CD4-positive, alpha-beta T cell treated with Interleukin-4 for 4 hours (primary cell): ENCODE measurements around the gene NOMO2.
A peak's percentile ranks its signal among the peaks of the same experiment; 100 is the strongest.
"Not testable (repeated sequence)": the region's sequence is repeated elsewhere in the genome, so short reads cannot be mapped to it uniquely, and the experiment has no call there.

Source experiments
- DNase-seq: peaks from one replicate; pipeline ENCODE4 v3.0.0-alpha.2; 2020

Gene NOMO2

GRCh38 chr16:18561727-18562314, at the start of gene NOMO2:
NOMO2 (minus strand) TSS chr16:18562097; CDS start chr16:18562040, 57 bp downstream.
- DNase-seq: peak; percentile 95

GRCh38 chr16:18610147-18610803, 48.4 kb upstream of the NOMO2 start:
- DNase-seq: not testable (repeated sequence)

GRCh38 chr16:18608271-18608670, 46.4 kb upstream of the NOMO2 start:
- not testable (repeated sequence) for DNase-seq

GRCh38 chr16:18603572-18604246, 41.8 kb upstream of the NOMO2 start:
- DNase-seq: not testable (repeated sequence)

- DNase-seq: not testable (repeated sequence)
These were observed 36.7 kb upstream of the NOMO2 start for GRCh38 chr16:18598582-18598981.

GRCh38 chr16:18597734-18598133, 35.8 kb upstream of the NOMO2 start:
- not testable (repeated sequence) for DNase-seq

GRCh38 chr16:18597319-18597718, 35.4 kb upstream of the NOMO2 start:
- DNase-seq: not testable (repeated sequence)

GRCh38 chr16:18595796-18596195, 33.9 kb upstream of the NOMO2 start:
- not testable (repeated sequence) for DNase-seq

- not testable (repeated sequence) for DNase-seq
These were observed 33.0 kb upstream of the NOMO2 start for GRCh38 chr16:18594880-18595279.

- not testable (repeated sequence) for DNase-seq
These were observed 32.0 kb upstream of the NOMO2 start for GRCh38 chr16:18593904-18594303.

- DNase-seq: not testable (repeated sequence)
These were observed 31.1 kb upstream of the NOMO2 start for GRCh38 chr16:18592982-18593381.

GRCh38 chr16:18591908-18592307, 30.0 kb upstream of the NOMO2 start:
- peak; percentile 17 for DNase-seq

- DNase-seq: not testable (repeated sequence)
These were observed 29.5 kb upstream of the NOMO2 start for GRCh38 chr16:18591441-18591840.

- DNase-seq: not testable (repeated sequence)
These were observed 27.9 kb upstream of the NOMO2 start for GRCh38 chr16:18589806-18590205.

- not testable (repeated sequence) for DNase-seq
These were observed 25.0 kb upstream of the NOMO2 start for GRCh38 chr16:18586560-18587540.

GRCh38 chr16:18585789-18586188, 23.9 kb upstream of the NOMO2 start:
- DNase-seq: not testable (repeated sequence)

- DNase-seq: no peak
These were observed 21.0 kb upstream of the NOMO2 start for GRCh38 chr16:18582902-18583301.

GRCh38 chr16:18580396-18580795, 18.5 kb upstream of the NOMO2 start:
- not testable (repeated sequence) for DNase-seq

GRCh38 chr16:18579261-18579660, 17.4 kb upstream of the NOMO2 start:
- not testable (repeated sequence) for DNase-seq

- not testable (repeated sequence) for DNase-seq
These were observed 16.0 kb upstream of the NOMO2 start for GRCh38 chr16:18577942-18578341.

- DNase-seq: not testable (repeated sequence)
These were observed 14.0 kb upstream of the NOMO2 start for GRCh38 chr16:18575945-18576344.

GRCh38 chr16:18575298-18575917, 13.5 kb upstream of the NOMO2 start:
- DNase-seq: not testable (repeated sequence)
